ENCODE measurements around the gene ZYG11B. TPM values are rescaled to one million over a fixed set of nuclear protein-coding genes. Genes with fewer than 3 reads are reported as not detected.
"Not testable (repeated sequence)": the region's sequence is repeated elsewhere in the genome, so short reads cannot be mapped to it uniquely, and the experiment has no call there.

The ZYG11B gene
- total RNA-seq, 4 donors from 2014 or later = 48.3 to 67.2 (median 59.7) TPM

GRCh38 chr1:52680353-52680752, 45.9 kb upstream of the ZYG11B start:
- H3K9me3 ChIP-seq = no peaks in the 10 kb centered on the region
- no peaks in the 10 kb centered on the region for H3K27me3 ChIP-seq
- H3K36me3 ChIP-seq = no peaks in the 10 kb centered on the region
- no peaks in the 10 kb centered on the region for H3K4me1 ChIP-seq
- WGBS, 2 donors (ENCODE audit: low coverage in 1 of 2) = 80% methylated on average over 3 of the region's 3 CpGs
- TF ChIP-seq POLR2AphosphoS5 (IDR thresholded peaks at IDR 0.05) = no peak
- TF ChIP-seq CTCF (IDR thresholded peaks at IDR 0.05) = no peak
- TF ChIP-seq EP300 (IDR thresholded peaks at IDR 0.05) = no peak
- no peak for TF ChIP-seq POLR2A (IDR thresholded peaks at IDR 0.05)
- no peak for ATAC-seq
- H3K27ac ChIP-seq = no peak overlapping the region
- H3K4me3 ChIP-seq = no peak overlapping the region

- no peak overlapping the region for H3K27ac ChIP-seq
- no peaks in the 10 kb centered on the region for H3K9me3 ChIP-seq
- TF ChIP-seq POLR2A (IDR thresholded peaks at IDR 0.05) (no peak), POLR2AphosphoS5 (IDR thresholded peaks at IDR 0.05) (no peak), EP300 (IDR thresholded peaks at IDR 0.05) (no peak), CTCF (IDR thresholded peaks at IDR 0.05) (no peak)
- no peak overlapping the region for H3K4me3 ChIP-seq
- 70 to 86% methylated on average over 4 of the region's 4 CpGs for WGBS, 2 donors (ENCODE audit: low coverage in 1 of 2)
- no peak for ATAC-seq
- no peaks in the 10 kb centered on the region for H3K4me1 ChIP-seq
- H3K27me3 ChIP-seq = no peaks in the 10 kb centered on the region
- H3K36me3 ChIP-seq = no peaks in the 10 kb centered on the region
Measured at GRCh38 chr1:52681136-52681535, 45.1 kb upstream of the ZYG11B start.

- Histone ChIP-seq H3K4me3 (no peak overlapping the region), H3K27me3 (no peaks in the 10 kb centered on the region), H3K27ac (no peak overlapping the region), H3K4me1 (no peaks in the 10 kb centered on the region), H3K9me3 (no peaks in the 10 kb centered on the region), H3K36me3 (peaks cover 0 to 21% of the 10 kb centered on the region in 2 donors)
- TF ChIP-seq POLR2AphosphoS5 (IDR thresholded peaks at IDR 0.05) (no peak), CTCF (IDR thresholded peaks at IDR 0.05) (no peak)
- ATAC-seq = no peak
- 92 to 100% methylated on average over 2 to 4 of the region's 4 CpGs for WGBS, 2 donors (ENCODE audit: low coverage in 1 of 2)
Measured at GRCh38 chr1:52683367-52683940, 42.8 kb upstream of the ZYG11B start.

GRCh38 chr1:52684545-52684944, 41.7 kb upstream of the ZYG11B start:
- H3K4me1 ChIP-seq = no peaks in the 10 kb centered on the region
- TF ChIP-seq POLR2AphosphoS5 (IDR thresholded peaks at IDR 0.05) = no peak
- TF ChIP-seq POLR2A (IDR thresholded peaks at IDR 0.05) = no peak
- no peak for TF ChIP-seq EP300 (IDR thresholded peaks at IDR 0.05)
- TF ChIP-seq CTCF (IDR thresholded peaks at IDR 0.05) = no peak

GRCh38 chr1:52686261-52686751, 39.9 kb upstream of the ZYG11B start:
- not testable (repeated sequence) for H3K27ac ChIP-seq, H3K4me1 ChIP-seq, H3K9me3 ChIP-seq, H3K27me3 ChIP-seq, H3K4me3 ChIP-seq
- 20 to 60% methylated on average over 4 to 17 of the region's 17 CpGs for WGBS, 2 donors (ENCODE audit: low coverage in 1 of 2)
- TF ChIP-seq CTCF (IDR thresholded peaks at IDR 0.05) = peak; percentile 57 to 79 (median 67)
- peak; percentile 43 for ATAC-seq
- H3K36me3 ChIP-seq = peaks cover 0 to 48% of the 10 kb centered on the region in 2 donors

More at GRCh38 chr1:52684545-52684944, 41.7 kb upstream of the ZYG11B start:
- Histone ChIP-seq H3K9me3 (no peaks in the 10 kb centered on the region), H3K4me3 (no peak overlapping the region), H3K36me3 (peaks cover 0 to 31% of the 10 kb centered on the region in 2 donors), H3K27ac (no peak overlapping the region), H3K27me3 (no peaks in the 10 kb centered on the region)
- no peak for ATAC-seq
- 73 to 80% methylated on average over 1 of the region's 1 CpG for WGBS, 2 donors (ENCODE audit: low coverage in 1 of 2)

All from gastroesophageal sphincter (tissue), 4 donors.